Peyer's patch (tissue), 4 donors: Measurements from ENCODE around the gene RPS25.

Experiments
- POLR2A ChIP-seq, 2 donors: fragments of 450-650 bp; IDR thresholded peaks; one replicate each; pipeline ENCODE4 v1.5.1; 2017; ENCODE audit warnings: antibody characterized with exemption in 2 of 2, mild to moderate bottlenecking in 2 of 2, moderate library complexity in 2 of 2
- TF ChIP-seq, protein P1 (sequence below), 6 experiments: fragments of 450-650 bp in 4 of 6; fragments of 200-600 bp in 2 of 6; sonication (generic) in 1 of 6; IDR thresholded peaks; one replicate each; pipeline ENCODE4 v1.5.1; 2017 to 2019; ENCODE audit warnings: antibody characterized with exemption in 6 of 6, mild to moderate bottlenecking in 3 of 6, moderate library complexity in 1 of 6

DNA sequence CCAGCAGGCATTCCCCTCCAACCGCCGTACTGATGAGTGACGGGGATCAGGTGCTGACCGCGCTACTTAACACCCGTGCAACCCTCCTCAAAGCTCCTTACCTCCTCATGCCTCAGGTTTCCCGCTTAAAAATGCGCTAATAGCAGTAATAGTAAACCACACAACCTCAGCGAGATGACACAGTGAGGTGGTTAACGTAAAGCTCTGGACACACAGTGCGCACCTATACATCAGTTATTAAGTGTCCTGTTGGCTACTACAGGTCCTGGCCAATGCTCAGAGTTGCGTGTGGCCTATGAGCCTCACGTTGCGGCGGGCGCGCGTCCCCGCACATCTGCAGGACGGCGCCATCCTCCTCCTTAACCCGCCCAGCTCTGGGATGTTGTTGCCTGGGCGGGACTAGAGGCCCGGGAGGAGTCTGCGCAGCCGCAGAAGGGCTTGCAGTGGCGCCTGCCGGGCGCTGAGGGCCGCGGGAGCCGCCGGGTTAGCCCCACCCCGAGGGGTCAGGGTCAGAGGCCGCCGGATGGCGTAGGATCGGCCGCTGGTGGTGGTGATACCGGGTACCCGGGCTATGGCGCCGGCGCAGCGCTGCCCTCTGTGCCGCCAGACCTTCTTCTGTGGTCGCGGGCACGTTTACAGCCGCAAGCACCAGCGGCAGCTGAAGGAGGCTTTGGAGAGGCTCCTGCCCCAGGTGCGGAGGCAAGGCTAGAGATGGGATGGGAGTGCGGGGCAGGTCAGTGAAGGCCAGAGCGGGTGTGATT, 20.3 kb downstream of the RPS25 start, which contains the start of gene CENATAC:
- TF ChIP-seq, protein P1, sequence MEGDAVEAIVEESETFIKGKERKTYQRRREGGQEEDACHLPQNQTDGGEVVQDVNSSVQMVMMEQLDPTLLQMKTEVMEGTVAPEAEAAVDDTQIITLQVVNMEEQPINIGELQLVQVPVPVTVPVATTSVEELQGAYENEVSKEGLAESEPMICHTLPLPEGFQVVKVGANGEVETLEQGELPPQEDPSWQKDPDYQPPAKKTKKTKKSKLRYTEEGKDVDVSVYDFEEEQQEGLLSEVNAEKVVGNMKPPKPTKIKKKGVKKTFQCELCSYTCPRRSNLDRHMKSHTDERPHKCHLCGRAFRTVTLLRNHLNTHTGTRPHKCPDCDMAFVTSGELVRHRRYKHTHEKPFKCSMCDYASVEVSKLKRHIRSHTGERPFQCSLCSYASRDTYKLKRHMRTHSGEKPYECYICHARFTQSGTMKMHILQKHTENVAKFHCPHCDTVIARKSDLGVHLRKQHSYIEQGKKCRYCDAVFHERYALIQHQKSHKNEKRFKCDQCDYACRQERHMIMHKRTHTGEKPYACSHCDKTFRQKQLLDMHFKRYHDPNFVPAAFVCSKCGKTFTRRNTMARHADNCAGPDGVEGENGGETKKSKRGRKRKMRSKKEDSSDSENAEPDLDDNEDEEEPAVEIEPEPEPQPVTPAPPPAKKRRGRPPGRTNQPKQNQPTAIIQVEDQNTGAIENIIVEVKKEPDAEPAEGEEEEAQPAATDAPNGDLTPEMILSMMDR (IDR thresholded peaks at IDR 0.05) = peak in 3 of 6 experiments; percentile 23 to 26 (median 26)
- TF ChIP-seq POLR2A (IDR thresholded peaks at IDR 0.05) = peak; percentile 61 to 72
